Effector memory CD4-positive, alpha-beta T cell (primary cell): Measurements from ENCODE around the gene ZNF785.

Source experiments
- DNase-seq, 3 donors: peaks; one replicate each; pipeline ENCODE4 v3.0.0-alpha.2; 2020
- H3K27ac ChIP-seq: 2 replicates; pipeline ENCODE4 v1.7.0; 2013; ENCODE audit warnings: mild to moderate bottlenecking, low read length, moderate library complexity; ENCODE audit not compliant: insufficient read depth, poor library complexity, severe bottlenecking
- H3K27me3 ChIP-seq: replicated peaks from 2 replicates; pipeline ENCODE4 v1.7.0; 2013; ENCODE audit warnings: mild to moderate bottlenecking, low read length; ENCODE audit not compliant: insufficient read depth, control insufficient read depth, poor library complexity, severe bottlenecking
- H3K36me3 ChIP-seq: 2 replicates; pipeline ENCODE4 v1.7.0; 2013; ENCODE audit warnings: mild to moderate bottlenecking, low read length, moderate library complexity; ENCODE audit not compliant: control insufficient read depth, insufficient read depth
- H3K4me1 ChIP-seq: 2 replicates; pipeline ENCODE4 v1.7.0; 2013; ENCODE audit warnings: low read length, mild to moderate bottlenecking; ENCODE audit not compliant: control insufficient read depth, insufficient read depth, poor library complexity, severe bottlenecking
- H3K4me3 ChIP-seq: 2 replicates; pipeline ENCODE4 v1.7.0; 2013; ENCODE audit warnings: low read length, low read depth, mild to moderate bottlenecking; ENCODE audit not compliant: insufficient read depth, poor library complexity, severe bottlenecking
- H3K9me3 ChIP-seq: 2 replicates; pipeline ENCODE4 v1.7.0; 2013; ENCODE audit warnings: mild to moderate bottlenecking, low read length, moderate library complexity; ENCODE audit not compliant: control insufficient read depth

ZNF785 gene

GRCh38 chr16:30532285-30533145, 53.0 kb downstream of the ZNF785 start:
- H3K9me3 ChIP-seq = no peaks in the 10 kb centered on the region
- no peak overlapping the region for H3K27ac ChIP-seq
- peaks cover 8% of the 10 kb centered on the region for H3K36me3 ChIP-seq
- peaks cover 26% of the 10 kb centered on the region for H3K4me1 ChIP-seq
- no peak for DNase-seq
- no peaks in the 10 kb centered on the region for H3K27me3 ChIP-seq
- H3K4me3 ChIP-seq = no peak overlapping the region
